SK-N-MC (cell line): ENCODE measurements around the gene PDE4DIP.
A peak's percentile ranks its signal among the peaks of the same experiment; 100 is the strongest.
"Not testable (repeated sequence)": the region's sequence is repeated elsewhere in the genome, so short reads cannot be mapped to it uniquely, and the experiment has no call there.

Source experiments
- DNase-seq: peaks from one replicate; pipeline ENCODE4 v3.0.0-alpha.2; 2011; ENCODE audit warnings: low read depth, low spot score
- H3K27ac ChIP-seq: fragments of 200-600 bp; sonication (generic); 2 replicates; pipeline ENCODE4 v1.5.1; 2016; ENCODE audit warnings: mixed run types
- H3K36me3 ChIP-seq: fragments of 200-600 bp; sonication (generic); 2 replicates; pipeline ENCODE4 v1.6.1; 2017; ENCODE audit warnings: antibody characterized with exemption, low read length, mixed read lengths; ENCODE audit not compliant: insufficient read depth
- H3K4me3 ChIP-seq: fragments of 200-600 bp; sonication (generic); 2 replicates; pipeline ENCODE4 v1.5.1; 2016
- H3K9ac ChIP-seq: fragments of 200-600 bp; sonication (generic); 2 replicates; pipeline ENCODE4 v1.8.0; 2017; ENCODE audit warnings: mixed run types, mixed read lengths; ENCODE audit not compliant: insufficient read length
- H3K9me3 ChIP-seq: fragments of 200-600 bp; sonication (generic); 2 replicates; pipeline ENCODE4 v1.6.1; 2017; ENCODE audit warnings: low read depth, mild to moderate bottlenecking, antibody characterized with exemption, low read length, moderate library complexity, mixed read lengths
- POLR2AphosphoS5 ChIP-seq: IDR thresholded peaks from 2 replicates; pipeline ENCODE4 v1.6.1; 2012; ENCODE audit warnings: mild to moderate bottlenecking, low read depth, low read length, borderline replicate concordance

Gene PDE4DIP

DNA sequence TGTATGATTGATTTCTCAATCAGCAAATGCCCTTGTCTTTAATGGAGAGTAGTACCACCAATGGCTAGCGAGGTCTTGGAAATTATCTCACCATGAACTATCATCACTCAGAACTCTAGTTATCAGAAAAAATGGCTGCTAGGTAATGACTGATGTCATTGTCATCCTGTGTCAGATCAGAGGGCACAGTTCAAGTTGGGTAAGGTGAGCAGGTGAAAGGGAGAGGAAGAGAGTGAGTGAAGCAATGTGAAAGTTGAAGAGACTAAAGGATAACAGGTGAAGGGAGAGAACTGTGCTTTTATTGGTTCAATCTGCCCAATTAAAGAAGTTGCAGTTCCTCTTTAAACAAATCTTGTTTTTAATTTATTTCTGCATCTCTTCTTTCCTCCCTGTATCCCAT is 76.8 kb downstream of the PDE4DIP start:
- H3K27ac ChIP-seq, H3K9ac ChIP-seq, H3K4me3 ChIP-seq, H3K9me3 ChIP-seq, DNase-seq, H3K36me3 ChIP-seq: not testable (repeated sequence)

- H3K36me3 ChIP-seq, DNase-seq, H3K27ac ChIP-seq, H3K9me3 ChIP-seq, H3K9ac ChIP-seq, H3K4me3 ChIP-seq: not testable (repeated sequence)
Observed at GRCh38 chr1:148923798-148924197, 79.6 kb downstream of the PDE4DIP start.

DNA sequence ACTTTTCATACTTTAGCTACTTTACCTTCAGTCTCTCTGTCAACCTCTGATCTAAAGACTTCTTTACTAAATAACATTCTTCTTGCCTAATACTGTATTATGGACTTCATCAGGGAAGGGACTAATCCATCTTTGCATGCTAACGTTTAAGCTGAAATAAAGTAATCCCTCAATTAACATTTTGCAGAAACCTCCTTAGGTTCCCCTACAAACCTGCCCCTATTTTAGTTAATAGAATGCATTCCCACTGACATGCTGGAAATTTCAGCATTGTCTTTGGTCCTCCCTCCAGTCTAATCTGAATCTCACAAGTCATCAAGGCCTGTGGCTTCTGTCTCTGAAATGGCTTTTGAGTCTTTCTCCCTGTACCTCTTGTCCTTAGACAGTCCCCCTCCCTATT is 83.4 kb downstream of the PDE4DIP start:
- H3K9ac ChIP-seq, H3K4me3 ChIP-seq, DNase-seq, H3K36me3 ChIP-seq, H3K27ac ChIP-seq, H3K9me3 ChIP-seq: not testable (repeated sequence)

GRCh38 chr1:148929253-148929652 is 85.0 kb downstream of the PDE4DIP start:
- H3K9ac ChIP-seq, H3K4me3 ChIP-seq, H3K36me3 ChIP-seq, H3K9me3 ChIP-seq, H3K27ac ChIP-seq, DNase-seq: not testable (repeated sequence)

DNA sequence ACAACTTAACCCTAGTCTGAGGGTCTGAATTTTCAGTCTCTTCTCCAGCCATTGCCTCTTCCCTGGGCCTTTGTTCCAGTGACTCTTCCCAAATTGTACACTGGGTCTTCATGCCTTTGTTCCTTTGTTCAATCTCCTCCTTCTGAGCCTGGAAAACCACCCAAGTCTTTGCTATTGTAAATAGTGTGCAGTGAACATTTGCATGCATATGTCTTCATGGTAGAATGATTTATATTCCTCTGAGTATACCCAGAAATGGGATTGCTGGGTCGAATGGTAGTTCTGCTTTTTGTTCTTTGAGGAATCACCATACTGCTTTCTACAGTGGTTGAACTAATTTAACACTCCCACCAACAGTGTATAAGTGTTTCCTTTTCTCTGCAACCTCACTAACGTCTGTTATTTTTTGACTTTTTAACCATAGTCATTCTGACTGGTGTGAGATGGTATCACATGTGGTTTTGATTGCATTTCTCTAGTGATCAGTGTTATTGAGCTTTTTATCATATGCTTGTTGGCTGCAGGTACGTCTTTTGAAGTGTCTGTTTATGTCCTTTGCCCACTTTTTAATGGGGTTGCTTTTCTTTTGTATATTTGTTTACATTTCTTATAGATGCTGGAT is 91.3 kb downstream of the PDE4DIP start:
- not testable (repeated sequence) for H3K27ac ChIP-seq, H3K36me3 ChIP-seq, DNase-seq, H3K9ac ChIP-seq, H3K9me3 ChIP-seq, H3K4me3 ChIP-seq

GRCh38 chr1:148942906-148943305 is 98.7 kb downstream of the PDE4DIP start:
- not testable (repeated sequence) for H3K9me3 ChIP-seq, DNase-seq, H3K9ac ChIP-seq, H3K4me3 ChIP-seq, H3K27ac ChIP-seq, H3K36me3 ChIP-seq

GRCh38 chr1:148945130-148945529 is 100.9 kb downstream of the PDE4DIP start:
- H3K4me3 ChIP-seq, H3K9me3 ChIP-seq, H3K36me3 ChIP-seq, DNase-seq, H3K9ac ChIP-seq, H3K27ac ChIP-seq: not testable (repeated sequence)

GRCh38 chr1:148948768-148949167 is 104.5 kb downstream of the PDE4DIP start:
- H3K4me3 ChIP-seq, DNase-seq, H3K36me3 ChIP-seq, H3K9me3 ChIP-seq, H3K9ac ChIP-seq, H3K27ac ChIP-seq: not testable (repeated sequence)

- not testable (repeated sequence) for H3K27ac ChIP-seq, DNase-seq
Observed at GRCh38 chr1:148951336-148952227, 107.4 kb downstream of the PDE4DIP start.

DNA sequence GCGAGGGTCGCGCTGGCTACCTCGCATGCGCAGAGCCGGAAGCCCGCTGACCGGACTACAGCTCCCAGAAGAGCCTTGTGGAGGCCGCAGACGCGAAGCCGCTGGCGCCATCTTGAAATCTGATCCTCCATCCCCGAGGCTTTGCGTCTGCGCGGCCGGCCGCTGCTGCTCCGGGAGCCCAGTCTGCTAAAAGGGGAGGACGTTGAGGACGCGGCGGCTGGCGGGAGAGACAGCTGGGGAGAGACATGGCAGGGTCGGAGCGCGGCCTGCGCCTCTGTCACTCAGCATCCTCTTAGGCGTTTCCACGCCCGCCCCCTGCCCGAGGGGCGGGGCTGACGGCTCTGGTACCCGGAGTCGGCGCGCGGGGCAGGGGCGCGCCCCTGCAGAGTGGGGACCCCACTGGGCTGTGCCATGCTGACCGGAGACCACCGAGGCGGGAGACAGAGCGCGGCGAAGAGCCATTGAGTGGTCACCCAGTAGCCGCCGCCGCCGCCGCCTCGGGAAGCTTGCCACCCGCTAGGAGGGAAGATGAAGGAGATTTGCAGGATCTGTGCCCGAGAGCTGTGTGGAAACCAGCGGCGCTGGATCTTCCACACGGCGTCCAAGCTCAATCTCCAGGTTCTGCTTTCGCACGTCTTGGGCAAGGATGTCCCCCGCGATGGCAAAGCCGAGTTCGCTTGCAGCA is 108.2 kb downstream of the PDE4DIP start:
- not testable (repeated sequence) for DNase-seq, H3K9ac ChIP-seq, H3K9me3 ChIP-seq, H3K36me3 ChIP-seq, H3K27ac ChIP-seq
- TF ChIP-seq POLR2AphosphoS5, result peak; percentile 14; the same call in 1 of the 2 replicates
- H3K4me3 ChIP-seq, result peak overlapping the region; percentile 78

More at GRCh38 chr1:148951336-148952227, 107.4 kb downstream of the PDE4DIP start:
- peak overlapping the region; percentile 78 for H3K4me3 ChIP-seq
- not testable (repeated sequence) for H3K9ac ChIP-seq, H3K9me3 ChIP-seq, H3K36me3 ChIP-seq

DNA sequence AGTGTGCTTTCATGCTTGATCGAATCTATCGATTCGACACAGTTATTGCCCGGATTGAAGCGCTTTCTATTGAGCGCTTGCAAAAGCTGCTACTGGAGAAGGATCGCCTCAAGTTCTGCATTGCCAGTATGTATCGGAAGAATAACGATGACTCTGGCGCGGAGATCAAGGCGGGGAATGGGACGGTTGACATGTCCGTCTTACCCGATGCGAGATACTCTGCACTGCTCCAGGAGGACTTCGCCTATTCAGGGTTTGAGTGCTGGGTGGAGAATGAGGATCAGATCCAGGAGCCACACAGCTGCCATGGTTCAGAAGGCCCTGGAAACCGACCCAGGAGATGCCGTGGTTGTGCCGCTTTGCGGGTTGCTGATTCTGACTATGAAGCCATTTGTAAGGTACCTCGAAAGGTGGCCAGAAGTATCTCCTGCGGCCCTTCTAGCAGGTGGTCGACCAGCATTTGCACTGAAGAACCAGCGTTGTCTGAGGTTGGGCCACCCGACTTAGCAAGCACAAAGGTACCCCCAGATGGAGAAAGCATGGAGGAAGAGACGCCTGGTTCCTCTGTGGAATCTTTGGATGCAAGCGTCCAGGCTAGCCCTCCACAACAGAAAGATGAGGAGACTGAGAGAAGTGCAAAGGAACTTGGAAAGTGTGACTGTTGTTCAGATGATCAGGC is 108.8 kb downstream of the PDE4DIP start:
- H3K4me3 ChIP-seq, result peak overlapping the region; percentile 78
- not testable (repeated sequence) for H3K27ac ChIP-seq, H3K9ac ChIP-seq, H3K9me3 ChIP-seq, DNase-seq, H3K36me3 ChIP-seq

DNA sequence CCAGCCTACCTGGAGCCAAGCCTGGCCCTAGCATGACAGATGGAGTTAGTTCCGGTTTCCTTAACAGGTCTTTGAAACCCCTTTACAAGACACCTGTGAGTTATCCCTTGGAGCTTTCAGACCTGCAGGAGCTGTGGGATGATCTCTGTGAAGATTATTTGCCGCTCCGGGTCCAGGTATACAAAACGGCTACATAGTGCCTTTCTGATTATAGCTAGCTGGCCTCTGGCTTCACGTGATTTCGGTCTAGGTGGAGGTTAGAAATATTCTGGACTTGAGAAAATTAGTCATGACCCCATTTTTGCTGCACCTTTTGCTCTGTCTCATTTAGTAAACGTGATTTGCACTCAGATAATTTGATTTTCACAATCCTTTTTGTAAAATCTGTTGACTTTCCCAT is 109.5 kb downstream of the PDE4DIP start:
- not testable (repeated sequence) for H3K9me3 ChIP-seq, DNase-seq, H3K27ac ChIP-seq, H3K36me3 ChIP-seq
- peak overlapping the region; percentile 78 for H3K4me3 ChIP-seq
- H3K9ac ChIP-seq, result peak overlapping the region; percentile 29

- H3K4me3 ChIP-seq, H3K9me3 ChIP-seq, H3K36me3 ChIP-seq, H3K27ac ChIP-seq, H3K9ac ChIP-seq, DNase-seq: not testable (repeated sequence)
Observed at GRCh38 chr1:148958343-148958742, 114.1 kb downstream of the PDE4DIP start.
